ENCODE measurements around the gene NOCT.

GRCh38 chr4:139042981-139043460, 27.4 kb downstream of the NOCT start:
- TF ChIP-seq POLR2AphosphoS5 (IDR thresholded peaks at IDR 0.05), result peak; percentile 41
- no peak for TF ChIP-seq CTCF (IDR thresholded peaks at IDR 0.05)
